ENCODE measurements around the gene WDR6.
"Not testable (repeated sequence)": the region's sequence is repeated elsewhere in the genome, so short reads cannot be mapped to it uniquely, and the experiment has no call there.

WDR6 gene

GRCh38 chr3:48991851-48992545, 15.2 kb upstream of the WDR6 start:
- DNase-seq (ENCODE audit: low read depth) = no peak

GRCh38 chr3:48993834-48994233, 13.4 kb upstream of the WDR6 start:
- DNase-seq (ENCODE audit: low read depth) = no peak

GRCh38 chr3:48996640-48997039, 10.6 kb upstream of the WDR6 start:
- no peak for DNase-seq (ENCODE audit: low read depth)

GRCh38 chr3:48997102-48997635, 10.0 kb upstream of the WDR6 start:
- no peak for DNase-seq (ENCODE audit: low read depth)

GRCh38 chr3:48997714-48998637, 9.2 kb upstream of the WDR6 start:
- no peak for DNase-seq (ENCODE audit: low read depth)

GRCh38 chr3:48999085-48999858, 7.9 kb upstream of the WDR6 start:
- DNase-seq (ENCODE audit: low read depth) = no peak

- no peak for DNase-seq (ENCODE audit: low read depth)
Observed at GRCh38 chr3:49001155-49001554, 6.0 kb upstream of the WDR6 start.

GRCh38 chr3:49004352-49005302, 2.6 kb upstream of the WDR6 start:
- no peak for DNase-seq (ENCODE audit: low read depth)

- DNase-seq (ENCODE audit: low read depth) = no peak
Observed at GRCh38 chr3:49005303-49005680, 1.9 kb upstream of the WDR6 start.

GRCh38 chr3:49005998-49006397, 1.2 kb upstream of the WDR6 start:
- DNase-seq (ENCODE audit: low read depth) = no peak

- no peak for DNase-seq (ENCODE audit: low read depth)
Observed at GRCh38 chr3:49006408-49007067, 653 bp upstream of the WDR6 start.

GRCh38 chr3:49007771-49008528, 759 bp downstream of the WDR6 start:
- peak; percentile 80 for DNase-seq (ENCODE audit: low read depth)

GRCh38 chr3:49008627-49009026, 1.4 kb downstream of the WDR6 start:
- DNase-seq (ENCODE audit: low read depth) = not testable (repeated sequence)

- DNase-seq (ENCODE audit: low read depth) = no peak
Observed at GRCh38 chr3:49009396-49009795, 2.2 kb downstream of the WDR6 start.

GRCh38 chr3:49012441-49013017, 5.3 kb downstream of the WDR6 start:
- DNase-seq (ENCODE audit: low read depth) = no peak

- no peak for DNase-seq (ENCODE audit: low read depth)
Observed at GRCh38 chr3:49013113-49013737, 6.0 kb downstream of the WDR6 start.

GRCh38 chr3:49013738-49014660, 6.8 kb downstream of the WDR6 start:
- DNase-seq (ENCODE audit: low read depth) = no peak

GRCh38 chr3:49015072-49015471, 7.9 kb downstream of the WDR6 start:
- DNase-seq (ENCODE audit: low read depth) = no peak
